ENCODE measurements around the gene IGF2R.
"Not testable (repeated sequence)": the region's sequence is repeated elsewhere in the genome, so short reads cannot be mapped to it uniquely, and the experiment has no call there.

IGF2R gene, protein sequence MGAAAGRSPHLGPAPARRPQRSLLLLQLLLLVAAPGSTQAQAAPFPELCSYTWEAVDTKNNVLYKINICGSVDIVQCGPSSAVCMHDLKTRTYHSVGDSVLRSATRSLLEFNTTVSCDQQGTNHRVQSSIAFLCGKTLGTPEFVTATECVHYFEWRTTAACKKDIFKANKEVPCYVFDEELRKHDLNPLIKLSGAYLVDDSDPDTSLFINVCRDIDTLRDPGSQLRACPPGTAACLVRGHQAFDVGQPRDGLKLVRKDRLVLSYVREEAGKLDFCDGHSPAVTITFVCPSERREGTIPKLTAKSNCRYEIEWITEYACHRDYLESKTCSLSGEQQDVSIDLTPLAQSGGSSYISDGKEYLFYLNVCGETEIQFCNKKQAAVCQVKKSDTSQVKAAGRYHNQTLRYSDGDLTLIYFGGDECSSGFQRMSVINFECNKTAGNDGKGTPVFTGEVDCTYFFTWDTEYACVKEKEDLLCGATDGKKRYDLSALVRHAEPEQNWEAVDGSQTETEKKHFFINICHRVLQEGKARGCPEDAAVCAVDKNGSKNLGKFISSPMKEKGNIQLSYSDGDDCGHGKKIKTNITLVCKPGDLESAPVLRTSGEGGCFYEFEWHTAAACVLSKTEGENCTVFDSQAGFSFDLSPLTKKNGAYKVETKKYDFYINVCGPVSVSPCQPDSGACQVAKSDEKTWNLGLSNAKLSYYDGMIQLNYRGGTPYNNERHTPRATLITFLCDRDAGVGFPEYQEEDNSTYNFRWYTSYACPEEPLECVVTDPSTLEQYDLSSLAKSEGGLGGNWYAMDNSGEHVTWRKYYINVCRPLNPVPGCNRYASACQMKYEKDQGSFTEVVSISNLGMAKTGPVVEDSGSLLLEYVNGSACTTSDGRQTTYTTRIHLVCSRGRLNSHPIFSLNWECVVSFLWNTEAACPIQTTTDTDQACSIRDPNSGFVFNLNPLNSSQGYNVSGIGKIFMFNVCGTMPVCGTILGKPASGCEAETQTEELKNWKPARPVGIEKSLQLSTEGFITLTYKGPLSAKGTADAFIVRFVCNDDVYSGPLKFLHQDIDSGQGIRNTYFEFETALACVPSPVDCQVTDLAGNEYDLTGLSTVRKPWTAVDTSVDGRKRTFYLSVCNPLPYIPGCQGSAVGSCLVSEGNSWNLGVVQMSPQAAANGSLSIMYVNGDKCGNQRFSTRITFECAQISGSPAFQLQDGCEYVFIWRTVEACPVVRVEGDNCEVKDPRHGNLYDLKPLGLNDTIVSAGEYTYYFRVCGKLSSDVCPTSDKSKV (N-terminal part only)

GRCh38 chr6:159968295-159969203 is at the start of gene IGF2R:
Gene IGF2R, plus strand, starts transcription at chr6:159969082. Its CDS starts 165 bp downstream, at chr6:159969247.
- H3K9me3 ChIP-seq (ENCODE audit: control insufficient read depth, low read length): no peaks in the 10 kb centered on the region
- no peaks in the 10 kb centered on the region for H3K36me3 ChIP-seq (ENCODE audit: control insufficient read depth, insufficient read depth, low read length)
- peak within 1 kb of the TSS; percentile 61 for H3K4me3 ChIP-seq (ENCODE audit: low read length)
- no peaks in the 10 kb centered on the region for H3K27me3 ChIP-seq (ENCODE audit: control insufficient read depth, insufficient read depth, low read length)
- H3K4me1 ChIP-seq (ENCODE audit: control insufficient read depth, insufficient read depth, low read length): peaks cover 21% of the 10 kb centered on the region
- peak within 1 kb of the TSS; percentile 91 for H3K9ac ChIP-seq (ENCODE audit: low read length)

GRCh38 chr6:159919800-159920199 is 49.1 kb upstream of the IGF2R start:
- no peak overlapping the region for H3K4me3 ChIP-seq (ENCODE audit: low read length)
- H3K27me3 ChIP-seq (ENCODE audit: control insufficient read depth, insufficient read depth, low read length): no peaks in the 10 kb centered on the region
- peaks cover 14% of the 10 kb centered on the region for H3K4me1 ChIP-seq (ENCODE audit: control insufficient read depth, insufficient read depth, low read length)
- H3K9me3 ChIP-seq (ENCODE audit: control insufficient read depth, low read length): no peaks in the 10 kb centered on the region
- H3K36me3 ChIP-seq (ENCODE audit: control insufficient read depth, insufficient read depth, low read length): no peaks in the 10 kb centered on the region
- no peak overlapping the region for H3K9ac ChIP-seq (ENCODE audit: low read length)

DNA sequence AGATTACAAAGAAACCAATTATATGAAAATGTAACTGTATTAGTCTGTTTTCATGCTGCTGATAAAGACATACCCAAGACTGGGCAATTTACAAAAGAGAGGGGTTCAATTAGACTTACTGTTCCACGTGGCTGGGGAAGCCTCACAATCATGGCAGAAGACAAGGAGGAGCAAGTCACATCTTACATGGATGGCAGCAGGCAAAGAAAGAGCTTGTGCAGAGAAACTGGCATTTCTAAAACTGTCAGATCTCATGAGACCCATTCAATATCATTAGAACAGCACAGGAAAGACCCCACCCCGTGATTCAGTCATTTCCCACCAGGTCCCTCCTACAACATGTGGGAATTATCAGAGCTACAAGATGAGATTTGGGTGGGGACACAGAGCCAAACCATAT is 44.7 kb upstream of the IGF2R start:
- H3K4me3 ChIP-seq (ENCODE audit: low read length); H3K27me3 ChIP-seq (ENCODE audit: control insufficient read depth, insufficient read depth, low read length); H3K9ac ChIP-seq (ENCODE audit: low read length); H3K4me1 ChIP-seq (ENCODE audit: control insufficient read depth, insufficient read depth, low read length); H3K36me3 ChIP-seq (ENCODE audit: control insufficient read depth, insufficient read depth, low read length); H3K9me3 ChIP-seq (ENCODE audit: control insufficient read depth, low read length): not testable (repeated sequence)

DNA sequence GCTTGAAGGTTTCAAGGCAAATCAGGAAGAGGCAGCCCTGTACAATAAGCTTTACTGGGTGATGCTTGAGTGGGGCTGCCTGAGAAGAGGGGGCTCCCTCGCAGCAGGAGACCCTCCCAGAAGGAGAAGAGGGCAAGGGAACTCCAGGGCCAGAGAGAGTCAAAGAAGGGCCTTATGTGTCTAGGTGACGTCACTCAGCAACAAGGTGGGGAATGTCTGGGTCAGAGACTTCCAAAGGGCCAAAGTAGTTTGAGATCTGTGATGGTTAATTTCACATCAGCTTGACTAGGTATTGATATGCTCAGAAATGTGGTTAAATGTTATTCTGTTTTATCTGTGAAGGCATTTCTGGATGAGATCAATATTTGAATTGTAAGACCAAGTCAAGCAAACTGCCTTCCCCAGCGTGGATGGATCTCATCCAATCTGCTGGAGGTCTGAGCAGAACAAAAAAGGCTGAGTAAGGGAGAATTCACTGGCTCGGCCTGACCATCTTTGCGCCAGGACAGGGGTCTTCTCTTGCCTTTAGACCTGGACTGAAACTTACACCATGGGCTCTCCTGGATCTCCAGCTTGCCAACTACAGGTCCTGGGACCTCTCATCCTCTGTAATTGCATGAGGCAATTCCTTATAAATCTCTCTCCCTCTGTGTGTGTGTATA is 42.2 kb upstream of the IGF2R start:
- Histone ChIP-seq H3K36me3 (ENCODE audit: control insufficient read depth, insufficient read depth, low read length) (no peaks in the 10 kb centered on the region), H3K9me3 (ENCODE audit: control insufficient read depth, low read length) (no peaks in the 10 kb centered on the region), H3K4me3 (ENCODE audit: low read length) (no peak overlapping the region), H3K9ac (ENCODE audit: low read length) (no peak overlapping the region), H3K27me3 (ENCODE audit: control insufficient read depth, insufficient read depth, low read length) (no peaks in the 10 kb centered on the region), H3K4me1 (ENCODE audit: control insufficient read depth, insufficient read depth, low read length) (no peaks in the 10 kb centered on the region)

DNA sequence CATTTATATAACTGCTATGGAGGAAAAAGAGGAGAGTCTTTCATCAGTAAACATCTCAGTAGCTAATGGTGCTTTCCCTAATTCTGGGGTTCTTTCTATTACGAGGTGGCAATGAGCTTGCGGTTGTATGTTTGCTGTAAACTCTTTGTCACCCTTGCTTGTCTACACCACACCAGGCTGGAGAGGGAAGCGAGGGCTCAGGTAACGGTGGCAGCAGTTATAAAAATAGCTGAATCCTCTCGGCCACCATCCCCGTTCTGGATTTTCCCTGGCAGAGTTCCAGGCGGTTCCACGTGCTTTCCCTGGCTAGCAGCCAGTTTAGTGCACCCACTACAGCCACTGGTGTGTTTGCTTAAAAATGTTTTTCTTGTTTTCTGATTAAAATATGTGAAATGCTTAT is 39.1 kb upstream of the IGF2R start:
- Histone ChIP-seq H3K36me3 (ENCODE audit: control insufficient read depth, insufficient read depth, low read length) (no peaks in the 10 kb centered on the region), H3K9me3 (ENCODE audit: control insufficient read depth, low read length) (no peaks in the 10 kb centered on the region), H3K4me3 (ENCODE audit: low read length) (no peak overlapping the region), H3K4me1 (ENCODE audit: control insufficient read depth, insufficient read depth, low read length) (no peaks in the 10 kb centered on the region), H3K9ac (ENCODE audit: low read length) (no peak overlapping the region), H3K27me3 (ENCODE audit: control insufficient read depth, insufficient read depth, low read length) (no peaks in the 10 kb centered on the region)

GRCh38 chr6:159931112-159931511 is 37.8 kb upstream of the IGF2R start:
- H3K4me3 ChIP-seq (ENCODE audit: low read length): no peak overlapping the region
- no peaks in the 10 kb centered on the region for H3K9me3 ChIP-seq (ENCODE audit: control insufficient read depth, low read length)
- H3K36me3 ChIP-seq (ENCODE audit: control insufficient read depth, insufficient read depth, low read length): no peaks in the 10 kb centered on the region
- no peaks in the 10 kb centered on the region for H3K27me3 ChIP-seq (ENCODE audit: control insufficient read depth, insufficient read depth, low read length)
- H3K4me1 ChIP-seq (ENCODE audit: control insufficient read depth, insufficient read depth, low read length): no peaks in the 10 kb centered on the region
- no peak overlapping the region for H3K9ac ChIP-seq (ENCODE audit: low read length)

GRCh38 chr6:159931846-159932245 is 37.0 kb upstream of the IGF2R start:
- H3K27me3 ChIP-seq (ENCODE audit: control insufficient read depth, insufficient read depth, low read length): no peaks in the 10 kb centered on the region
- no peaks in the 10 kb centered on the region for H3K36me3 ChIP-seq (ENCODE audit: control insufficient read depth, insufficient read depth, low read length)
- no peak overlapping the region for H3K9ac ChIP-seq (ENCODE audit: low read length)
- no peak overlapping the region for H3K4me3 ChIP-seq (ENCODE audit: low read length)
- no peaks in the 10 kb centered on the region for H3K4me1 ChIP-seq (ENCODE audit: control insufficient read depth, insufficient read depth, low read length)
- H3K9me3 ChIP-seq (ENCODE audit: control insufficient read depth, low read length): no peaks in the 10 kb centered on the region

GRCh38 chr6:159933077-159933476 is 35.8 kb upstream of the IGF2R start:
- Histone ChIP-seq H3K9me3 (ENCODE audit: control insufficient read depth, low read length) (no peaks in the 10 kb centered on the region), H3K4me1 (ENCODE audit: control insufficient read depth, insufficient read depth, low read length) (no peaks in the 10 kb centered on the region), H3K9ac (ENCODE audit: low read length) (no peak overlapping the region), H3K27me3 (ENCODE audit: control insufficient read depth, insufficient read depth, low read length) (no peaks in the 10 kb centered on the region), H3K4me3 (ENCODE audit: low read length) (no peak overlapping the region), H3K36me3 (ENCODE audit: control insufficient read depth, insufficient read depth, low read length) (no peaks in the 10 kb centered on the region)

GRCh38 chr6:159934181-159934580 is 34.7 kb upstream of the IGF2R start:
- Histone ChIP-seq H3K4me1 (ENCODE audit: control insufficient read depth, insufficient read depth, low read length) (no peaks in the 10 kb centered on the region), H3K4me3 (ENCODE audit: low read length) (no peak overlapping the region), H3K9me3 (ENCODE audit: control insufficient read depth, low read length) (no peaks in the 10 kb centered on the region), H3K9ac (ENCODE audit: low read length) (no peak overlapping the region), H3K36me3 (ENCODE audit: control insufficient read depth, insufficient read depth, low read length) (no peaks in the 10 kb centered on the region), H3K27me3 (ENCODE audit: control insufficient read depth, insufficient read depth, low read length) (no peaks in the 10 kb centered on the region)

GRCh38 chr6:159935065-159935464 is 33.8 kb upstream of the IGF2R start:
- Histone ChIP-seq H3K27me3 (ENCODE audit: control insufficient read depth, insufficient read depth, low read length) (no peaks in the 10 kb centered on the region), H3K4me1 (ENCODE audit: control insufficient read depth, insufficient read depth, low read length) (peaks cover 8% of the 10 kb centered on the region), H3K9me3 (ENCODE audit: control insufficient read depth, low read length) (no peaks in the 10 kb centered on the region), H3K36me3 (ENCODE audit: control insufficient read depth, insufficient read depth, low read length) (no peaks in the 10 kb centered on the region), H3K9ac (ENCODE audit: low read length) (no peak overlapping the region), H3K4me3 (ENCODE audit: low read length) (no peak overlapping the region)

DNA sequence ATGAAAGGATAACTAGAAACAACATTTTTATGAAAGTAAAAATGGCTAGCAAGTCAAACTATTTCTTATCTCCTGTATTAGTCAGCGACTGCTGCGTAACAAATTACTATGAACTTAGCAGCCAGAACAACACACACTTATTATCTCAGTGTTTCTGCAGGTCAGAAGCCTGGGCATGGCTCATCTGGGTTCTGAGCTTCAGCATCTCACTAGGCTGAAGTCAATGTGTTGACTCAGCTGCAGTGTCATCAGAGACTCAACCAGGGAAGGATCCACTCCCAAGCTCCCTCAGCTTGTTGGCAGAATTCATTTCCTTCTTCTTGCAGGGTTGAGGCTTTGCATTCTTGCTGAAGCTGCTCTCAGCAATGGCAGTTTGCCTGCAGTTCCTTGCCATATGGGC is 33.2 kb upstream of the IGF2R start:
- Histone ChIP-seq H3K9ac (ENCODE audit: low read length) (no peak overlapping the region), H3K36me3 (ENCODE audit: control insufficient read depth, insufficient read depth, low read length) (no peaks in the 10 kb centered on the region), H3K27me3 (ENCODE audit: control insufficient read depth, insufficient read depth, low read length) (no peaks in the 10 kb centered on the region), H3K4me3 (ENCODE audit: low read length) (no peak overlapping the region), H3K9me3 (ENCODE audit: control insufficient read depth, low read length) (no peaks in the 10 kb centered on the region), H3K4me1 (ENCODE audit: control insufficient read depth, insufficient read depth, low read length) (peaks cover 9% of the 10 kb centered on the region)

All from mucosa of stomach (tissue), 1 donor.